GM18868 (cell line): ENCODE data around the gene NQO1.
"Not testable (repeated sequence)": the region's sequence is repeated elsewhere in the genome, so short reads cannot be mapped to it uniquely, and the experiment has no call there.

Experiments used
- ATAC-seq: cut with Tn5 transposase; IDR thresholded peaks from one replicate; pipeline ENCODE4 v1.9.1; 2021; ENCODE audit warnings: mild to moderate bottlenecking, moderate library complexity; ENCODE audit not compliant: unreplicated experiment

Gene NQO1

DNA sequence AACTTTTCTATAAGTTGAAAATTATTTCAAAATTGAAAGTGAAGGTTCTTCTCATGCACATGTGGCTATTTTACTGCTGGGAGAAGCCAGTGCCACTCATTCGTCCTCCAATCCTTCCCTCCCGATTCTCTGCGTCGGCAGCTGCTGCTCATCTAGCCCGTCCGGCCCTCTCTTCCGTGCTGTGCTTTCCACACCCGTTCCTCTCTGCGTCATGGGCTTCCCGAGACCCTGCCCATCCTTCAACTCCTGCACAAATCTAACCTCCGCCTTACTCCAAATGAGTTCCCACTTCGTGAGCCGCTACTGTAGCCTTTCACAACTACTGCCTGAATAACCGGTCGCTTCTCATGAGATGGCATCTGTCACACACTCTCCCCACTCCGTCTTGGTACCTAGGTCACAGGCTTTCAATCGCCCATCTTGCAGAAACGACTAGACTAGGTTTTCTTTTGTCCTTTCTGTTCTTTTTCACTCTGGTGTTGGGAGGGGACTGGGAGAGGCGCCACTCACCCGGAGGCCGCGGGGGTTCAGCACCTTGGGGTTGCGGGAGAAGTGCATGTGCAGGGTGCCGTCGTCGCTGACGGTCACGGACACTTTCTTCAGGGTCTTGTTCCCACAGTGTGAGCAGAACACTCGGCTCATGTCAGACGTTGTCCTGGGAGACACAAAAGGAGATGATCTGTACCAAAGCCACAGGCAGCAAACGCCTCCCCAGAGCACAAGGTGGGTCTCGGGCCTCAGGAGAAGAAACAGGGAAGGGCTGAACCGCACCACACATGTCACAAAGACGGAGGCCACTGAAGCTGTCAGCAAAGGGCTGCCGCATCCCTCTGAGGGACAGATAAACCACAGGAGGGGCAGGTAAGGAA lies 18.2 kb upstream of the NQO1 start:
- ATAC-seq: no peak

DNA sequence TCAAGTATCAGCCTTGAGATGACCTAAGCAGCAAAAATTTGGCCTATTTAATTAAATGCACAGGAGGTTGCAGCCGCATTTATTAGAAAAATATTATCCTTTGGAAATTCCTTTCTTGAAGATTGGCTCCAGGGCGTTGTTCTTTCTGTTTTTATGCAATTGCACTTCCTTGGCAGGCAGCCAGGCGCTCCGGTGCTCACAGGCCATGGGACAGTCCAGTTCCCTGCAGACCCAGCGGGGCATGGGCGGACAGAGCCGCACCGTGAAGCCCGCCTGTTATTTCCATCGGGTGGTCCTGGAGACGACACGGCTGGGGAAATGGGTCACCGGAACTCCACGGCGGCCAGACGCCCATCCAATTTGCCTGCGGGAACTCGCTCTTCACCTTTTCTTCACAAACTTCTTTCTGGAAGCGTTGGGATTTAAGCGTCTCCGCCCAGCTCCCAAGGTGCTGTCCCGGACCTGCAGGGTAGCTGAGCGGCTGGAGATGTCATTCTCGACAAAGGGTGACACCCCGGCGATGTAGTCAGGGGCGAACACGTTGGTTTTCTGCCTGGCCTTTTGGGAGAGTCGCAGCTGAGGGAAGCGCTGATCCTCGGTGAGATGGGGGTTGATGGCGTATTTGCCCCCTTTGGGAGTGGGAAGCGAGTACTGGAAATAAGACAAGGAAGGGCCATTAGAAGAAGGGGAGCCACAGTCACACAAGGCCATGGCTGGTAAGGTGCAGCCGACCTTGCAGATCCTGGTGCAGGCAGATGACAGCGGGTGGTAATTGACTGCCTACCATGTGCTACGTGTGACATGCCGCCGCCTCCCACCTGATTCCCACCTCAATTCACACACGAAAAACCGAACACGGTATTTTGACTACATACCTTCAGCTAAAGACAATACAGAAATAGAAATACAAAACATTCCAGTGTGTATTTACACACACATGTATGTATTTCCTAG lies 15.9 kb upstream of the NQO1 start:
- no peak for ATAC-seq

DNA sequence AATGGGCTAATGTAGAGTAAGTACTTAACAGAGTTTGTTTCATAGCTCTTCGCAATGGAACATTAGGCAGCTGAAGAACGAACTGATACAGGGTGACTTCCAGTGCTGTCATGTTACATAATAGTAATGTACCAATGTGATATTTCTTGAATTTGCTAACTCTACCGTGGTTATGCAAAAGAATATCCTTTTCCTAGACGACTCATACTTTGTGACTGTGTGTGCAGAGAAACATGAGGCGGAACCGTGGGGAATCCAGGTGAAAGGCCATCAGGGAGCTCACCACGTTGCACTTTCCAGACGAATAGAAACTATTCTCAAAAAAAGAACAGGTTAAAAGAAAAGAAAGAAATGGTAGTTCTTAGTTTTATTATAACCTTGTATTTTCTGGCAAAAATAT lies 15.2 kb upstream of the NQO1 start:
- ATAC-seq: no peak

DNA sequence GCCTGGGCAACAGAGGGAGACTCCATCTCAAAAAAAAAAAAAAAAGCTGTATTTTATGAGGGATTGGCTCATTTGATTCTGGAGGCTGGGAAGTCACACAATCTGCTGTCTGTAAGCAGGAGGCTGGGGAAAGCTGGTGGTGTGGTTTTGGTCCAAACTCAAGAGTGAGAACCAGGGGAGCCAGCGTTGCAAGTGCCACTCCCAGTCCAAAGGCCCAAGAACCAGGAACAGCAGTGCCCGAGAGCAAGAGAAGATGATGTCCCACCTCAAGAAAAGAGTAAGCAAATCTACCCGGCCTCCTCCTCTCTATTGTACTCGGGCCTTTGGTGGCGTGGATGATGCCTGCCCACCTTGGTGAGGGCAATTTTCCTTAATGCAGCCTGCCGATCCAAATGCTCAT lies 5.7 kb upstream of the NQO1 start:
- no peak for ATAC-seq

DNA sequence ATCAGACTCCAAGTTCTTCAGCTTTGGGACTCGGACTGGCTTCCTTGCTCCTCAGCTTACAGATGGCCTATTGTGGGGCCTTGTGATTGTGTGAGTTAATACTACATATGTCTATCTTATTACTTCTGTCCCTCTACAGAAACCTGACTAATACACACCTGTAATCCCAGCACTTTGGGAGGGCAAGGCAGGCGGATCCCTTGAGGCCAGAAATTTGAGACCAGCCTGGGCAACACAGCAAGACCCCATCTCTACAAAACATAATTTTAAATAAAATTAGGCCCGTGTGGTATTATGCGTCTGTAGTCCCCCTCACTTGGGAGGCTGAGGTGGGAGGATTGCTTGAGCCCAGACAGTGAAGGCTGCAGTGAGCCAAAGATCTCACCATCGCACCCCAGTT lies 4.9 kb upstream of the NQO1 start:
- ATAC-seq: not testable (repeated sequence)

DNA sequence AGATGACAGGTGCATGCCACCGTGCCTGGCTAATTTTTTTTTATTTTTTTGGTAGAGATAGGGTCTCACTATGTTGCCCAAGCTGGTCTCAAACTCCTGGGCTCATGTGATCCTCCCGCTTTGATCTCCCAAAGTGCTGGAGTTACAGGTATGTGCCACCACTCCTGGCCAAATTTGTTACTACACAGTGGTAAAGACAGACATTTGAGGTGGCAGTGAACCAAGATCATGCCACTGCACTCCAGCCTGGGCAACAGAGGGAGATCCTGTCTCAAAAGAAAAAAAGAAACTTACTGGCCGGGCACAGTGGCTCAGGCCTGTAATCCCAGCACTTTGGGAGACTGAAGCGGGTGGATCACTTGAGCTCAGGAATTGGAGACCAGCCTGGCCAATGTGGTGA lies 2.7 kb upstream of the NQO1 start:
- ATAC-seq: not testable (repeated sequence)

DNA sequence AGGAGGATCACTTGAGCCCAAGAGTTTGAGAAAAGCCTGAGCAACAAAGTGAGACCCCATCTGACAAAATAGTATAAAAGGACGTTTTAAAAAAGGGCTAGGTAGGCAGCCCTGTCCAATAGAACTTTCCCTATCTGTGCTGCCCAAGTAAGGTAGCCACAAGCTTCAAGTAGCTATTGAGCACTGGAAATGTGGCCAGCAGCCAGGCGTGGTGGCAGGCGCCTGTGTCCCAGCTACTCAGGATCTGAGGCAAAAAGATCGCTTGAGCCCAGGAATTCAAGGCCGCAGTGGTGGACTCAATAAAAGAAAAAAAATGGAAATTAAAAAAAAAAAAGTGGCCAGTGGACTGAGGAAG lies 1.5 kb upstream of the NQO1 start:
- no peak for ATAC-seq

DNA sequence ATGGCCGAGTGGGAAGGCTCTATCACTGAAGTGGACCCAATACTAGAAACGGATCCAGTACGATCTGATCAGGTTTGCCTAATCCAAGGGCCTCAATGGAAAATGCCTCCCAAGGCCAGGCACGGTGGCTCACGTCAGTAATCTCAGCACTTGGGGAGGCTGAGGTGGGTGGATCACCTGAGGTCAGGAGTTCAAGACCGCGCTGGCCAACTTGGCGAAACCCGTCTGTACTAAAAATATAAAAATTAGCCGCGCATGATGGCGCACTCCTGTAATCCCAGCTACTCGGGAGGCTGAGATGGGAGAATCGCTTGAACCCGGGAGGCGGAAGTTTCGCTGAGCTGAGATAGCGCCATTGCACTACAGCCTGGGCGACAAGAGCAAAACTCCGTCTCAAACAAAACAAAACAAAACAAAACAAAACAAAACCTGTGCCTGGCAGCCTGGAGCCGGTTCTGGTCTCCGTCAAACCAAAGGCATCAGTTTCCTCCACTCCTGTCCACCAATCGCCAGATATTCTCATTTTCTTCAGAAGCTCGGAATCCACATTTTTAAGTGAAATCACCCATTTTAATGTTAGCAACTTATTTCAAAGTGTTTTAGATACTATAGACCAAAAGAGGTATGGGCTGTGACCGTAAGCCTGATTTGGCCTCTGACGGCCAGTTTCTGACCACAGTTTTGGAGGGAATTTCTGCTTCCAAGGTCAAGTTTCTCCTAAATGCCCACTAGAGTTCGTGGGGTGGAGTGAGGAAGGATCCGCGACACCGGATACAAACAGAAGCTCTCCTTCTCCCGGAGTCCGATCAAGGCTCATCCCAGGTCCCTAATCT lies 664 bp downstream of the NQO1 start:
- no peak for ATAC-seq

DNA sequence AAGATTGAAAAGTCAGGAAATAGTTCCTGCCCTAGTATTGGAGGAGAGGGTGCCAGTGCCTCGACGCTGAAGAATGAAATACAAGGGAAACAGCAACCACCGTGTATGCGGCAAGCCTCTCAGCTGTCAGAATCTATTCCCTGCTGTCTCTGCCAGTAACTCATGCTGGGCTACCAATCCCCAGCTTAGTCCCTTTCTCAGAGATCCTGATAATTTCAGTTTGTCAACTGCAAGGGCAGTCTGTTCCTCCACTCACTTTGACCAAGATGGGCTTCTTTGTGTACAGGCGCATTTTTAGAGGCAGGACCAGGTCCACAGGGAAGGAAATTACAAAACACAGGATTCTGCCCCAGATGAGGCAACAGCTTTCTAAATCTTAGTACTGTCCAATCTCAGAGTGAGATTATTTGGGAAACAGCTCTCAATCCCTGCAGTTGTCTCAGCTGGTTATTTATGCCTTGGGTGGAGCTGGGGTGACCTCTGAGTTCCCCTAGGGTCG lies 1.3 kb downstream of the NQO1 start:
- ATAC-seq: no peak

DNA sequence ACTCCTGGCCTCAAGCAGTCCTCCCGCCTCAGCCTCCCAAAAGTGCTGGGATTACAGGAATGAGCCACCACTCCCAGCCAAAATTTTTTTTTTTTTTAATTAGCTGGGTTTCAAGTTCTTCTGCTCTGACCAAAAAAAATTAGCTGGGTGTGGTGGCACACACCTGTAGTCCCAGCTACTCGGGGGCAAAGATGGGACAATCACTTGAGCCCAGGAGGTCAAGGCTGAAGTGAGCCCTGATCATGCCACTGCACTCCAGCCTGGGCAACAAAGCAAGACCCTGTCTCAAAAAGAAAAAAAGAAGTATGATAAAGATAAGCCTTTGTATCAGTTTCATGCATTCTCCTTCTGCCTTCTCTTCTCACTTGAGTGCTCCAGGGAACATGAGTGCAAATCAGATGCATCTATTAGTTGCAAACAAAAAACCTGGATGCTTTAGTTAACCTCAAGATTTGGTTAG lies 1.9 kb downstream of the NQO1 start:
- no peak for ATAC-seq

DNA sequence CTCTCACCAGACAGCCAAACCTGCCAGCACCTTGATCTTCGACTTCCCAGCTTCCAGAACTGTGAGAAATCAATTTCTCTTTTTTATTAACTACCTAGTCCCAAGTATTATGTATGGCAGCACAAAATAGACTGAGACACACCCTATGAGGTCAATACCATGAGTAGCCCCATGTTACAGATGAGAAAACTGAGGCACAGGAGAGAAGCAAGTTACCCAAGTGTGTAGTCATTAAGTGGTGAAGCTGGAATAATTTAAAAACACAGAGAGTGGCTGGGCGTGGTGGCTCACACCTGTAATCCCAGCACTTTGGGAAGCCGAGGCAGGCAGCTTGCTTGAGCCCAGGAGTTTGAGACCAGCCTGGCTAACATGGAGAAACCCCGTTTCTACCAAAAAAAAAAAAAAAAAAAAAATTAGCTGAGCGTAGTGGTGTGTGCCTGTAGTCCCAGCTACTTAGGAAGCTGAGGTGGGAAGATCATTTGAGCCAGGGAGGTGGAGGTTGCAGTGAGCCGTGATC lies 4.9 kb downstream of the NQO1 start:
- no peak for ATAC-seq

DNA sequence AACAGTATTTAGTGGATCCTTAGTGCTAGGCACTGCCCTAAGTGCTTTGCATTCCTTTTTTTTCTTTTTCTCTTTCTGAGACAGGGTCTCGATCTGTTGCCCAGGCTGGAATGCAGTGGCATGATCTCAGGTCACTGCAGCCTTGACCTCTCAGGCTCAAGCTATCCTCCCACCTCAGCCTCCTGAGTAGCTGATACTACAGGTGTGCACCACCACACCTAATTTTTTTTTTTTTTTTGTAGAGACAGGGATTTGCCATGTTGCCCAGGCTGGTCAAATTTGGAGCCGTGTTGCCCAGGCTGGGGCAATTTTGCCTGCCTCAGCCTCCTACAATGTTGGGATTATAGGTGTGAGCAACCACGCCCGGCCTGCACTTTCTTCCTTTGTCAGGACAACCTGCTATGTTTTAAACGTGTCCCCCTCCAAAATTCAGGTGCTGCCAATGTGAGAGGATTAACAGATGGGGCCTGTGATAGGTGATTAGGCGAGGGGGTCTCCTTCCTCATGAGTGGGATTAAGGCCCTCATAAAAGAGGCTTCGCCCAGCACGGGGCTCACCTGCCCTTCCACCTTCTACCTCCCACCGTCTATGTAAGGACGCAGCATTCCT lies 5.4 kb downstream of the NQO1 start:
- ATAC-seq: no peak

DNA sequence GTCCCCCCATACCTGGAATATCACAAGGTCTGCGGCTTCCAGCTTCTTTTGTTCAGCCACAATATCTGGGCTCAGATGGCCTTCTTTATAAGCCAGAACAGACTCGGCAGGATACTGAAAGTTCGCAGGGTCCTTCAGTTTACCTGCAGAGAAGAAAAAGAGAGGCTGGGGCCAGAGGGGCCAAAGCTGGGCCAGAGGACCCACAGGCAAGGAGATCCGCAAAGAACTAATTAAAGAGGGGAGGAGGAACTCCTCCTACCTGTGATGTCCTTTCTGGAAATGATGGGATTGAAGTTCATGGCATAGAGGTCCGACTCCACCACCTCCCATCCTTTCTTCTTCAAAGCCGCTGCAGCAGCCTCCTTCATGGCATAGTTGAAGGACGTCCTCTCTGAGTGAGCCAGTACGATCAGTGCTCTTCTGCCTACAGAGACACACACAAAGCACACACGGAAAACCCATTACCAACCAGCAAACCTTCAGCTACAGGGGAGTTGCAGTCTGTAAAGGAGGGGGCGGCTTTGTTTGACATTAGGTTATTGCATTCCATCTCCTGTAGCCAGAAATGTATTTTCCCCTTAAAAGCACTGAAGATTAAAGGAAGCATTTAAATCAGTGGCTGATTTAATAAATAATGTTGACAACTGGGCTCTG lies 8.1 kb downstream of the NQO1 start:
- ATAC-seq: no peak

DNA sequence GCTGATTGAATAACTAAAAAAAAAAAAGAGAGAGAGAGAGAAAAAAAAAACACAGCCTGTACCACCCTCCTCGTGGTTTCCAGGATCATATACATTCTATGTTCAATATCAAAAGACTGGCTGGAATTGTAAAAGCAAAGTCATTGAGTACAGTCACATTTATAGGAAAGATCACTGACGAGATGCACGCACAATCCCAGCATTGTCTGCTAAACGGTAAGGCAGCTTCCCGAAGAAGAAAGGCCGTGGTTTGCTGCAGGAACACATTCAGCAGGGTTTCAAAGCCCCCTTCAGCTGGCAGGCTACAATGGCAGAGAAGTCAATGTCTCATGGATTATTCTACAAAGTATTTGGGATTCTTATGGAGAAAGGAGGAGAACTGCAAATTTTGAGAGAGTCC lies 9.3 kb downstream of the NQO1 start:
- ATAC-seq: no peak

DNA sequence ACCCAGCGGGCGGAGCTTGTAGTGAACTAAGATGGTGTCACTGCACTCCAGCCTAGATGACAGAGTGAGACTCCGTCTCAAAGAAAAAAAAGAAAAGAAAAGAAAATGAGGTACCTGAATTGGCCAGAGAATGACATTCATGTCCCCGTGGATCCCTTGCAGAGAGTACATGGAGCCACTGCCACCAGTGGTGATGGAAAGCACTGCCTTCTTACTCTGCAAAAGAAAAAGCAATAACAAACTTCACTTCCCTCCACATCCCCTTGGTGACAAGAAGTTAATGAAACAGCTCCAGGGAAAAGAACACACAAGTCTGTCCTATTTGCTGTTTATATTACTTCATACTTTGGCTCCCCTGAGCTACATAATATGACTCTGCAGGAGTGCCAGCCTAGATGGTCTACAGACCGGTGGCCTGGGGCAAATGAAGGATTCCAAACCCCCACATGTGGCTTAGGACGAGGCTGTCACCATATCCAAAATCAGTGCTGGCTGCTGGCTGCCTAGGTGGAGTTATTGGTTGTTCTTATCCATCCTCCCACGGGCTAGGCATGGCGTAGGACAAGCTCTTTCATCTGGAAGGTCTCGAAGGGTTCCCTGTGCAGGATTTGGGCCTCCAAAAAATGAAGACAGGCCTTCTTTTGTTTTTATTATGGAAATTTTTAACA lies 13.3 kb downstream of the NQO1 start:
- no peak for ATAC-seq

DNA sequence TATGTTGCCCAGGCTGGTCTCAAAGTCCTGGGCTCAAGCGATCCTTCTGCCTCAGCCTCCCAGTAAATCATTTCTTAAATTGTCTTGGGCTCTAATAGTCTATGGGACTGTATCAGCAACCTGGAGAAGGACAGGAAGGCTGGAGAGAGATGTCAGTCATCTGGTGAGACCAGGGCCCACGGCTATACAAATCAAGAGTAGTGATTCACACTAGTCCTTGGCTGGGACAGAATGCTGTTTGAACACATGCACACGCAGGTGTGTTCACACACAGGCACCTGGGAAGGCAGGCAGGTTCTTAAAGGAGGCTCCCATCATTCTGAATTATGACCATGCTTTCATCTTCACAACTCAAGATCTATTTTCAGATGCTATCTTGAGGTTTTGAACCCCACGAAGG lies 14.1 kb downstream of the NQO1 start:
- no peak for ATAC-seq

DNA sequence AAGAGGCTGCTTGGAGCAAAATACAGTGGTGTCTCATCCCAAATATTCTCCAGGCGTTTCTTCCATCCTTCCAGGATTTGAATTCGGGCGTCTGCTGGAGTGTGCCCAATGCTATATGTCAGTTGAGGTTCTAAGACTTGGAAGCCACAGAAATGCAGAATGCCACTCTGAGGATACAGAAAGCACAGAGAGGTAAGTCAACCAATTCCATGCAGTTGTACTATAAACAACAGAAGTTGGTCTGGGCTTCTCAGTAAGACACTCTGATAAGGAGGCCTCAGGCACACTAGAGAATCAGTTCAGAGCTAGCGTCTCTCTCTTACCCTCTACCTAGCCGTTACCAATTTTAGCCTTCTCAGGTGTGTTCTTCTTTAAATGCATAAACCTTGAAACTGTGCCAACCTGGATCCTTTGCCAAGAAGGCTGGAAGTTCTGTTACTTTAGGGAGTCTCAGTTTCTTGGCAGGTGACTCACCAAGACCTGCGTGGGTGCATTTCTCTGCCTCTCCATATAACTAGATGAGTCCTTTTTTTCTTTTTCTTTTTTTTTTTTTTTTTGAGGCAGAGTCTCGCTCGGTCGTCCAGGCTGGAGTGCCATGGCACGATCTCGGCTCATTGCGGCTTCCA lies 15.1 kb downstream of the NQO1 start:
- ATAC-seq: no peak

DNA sequence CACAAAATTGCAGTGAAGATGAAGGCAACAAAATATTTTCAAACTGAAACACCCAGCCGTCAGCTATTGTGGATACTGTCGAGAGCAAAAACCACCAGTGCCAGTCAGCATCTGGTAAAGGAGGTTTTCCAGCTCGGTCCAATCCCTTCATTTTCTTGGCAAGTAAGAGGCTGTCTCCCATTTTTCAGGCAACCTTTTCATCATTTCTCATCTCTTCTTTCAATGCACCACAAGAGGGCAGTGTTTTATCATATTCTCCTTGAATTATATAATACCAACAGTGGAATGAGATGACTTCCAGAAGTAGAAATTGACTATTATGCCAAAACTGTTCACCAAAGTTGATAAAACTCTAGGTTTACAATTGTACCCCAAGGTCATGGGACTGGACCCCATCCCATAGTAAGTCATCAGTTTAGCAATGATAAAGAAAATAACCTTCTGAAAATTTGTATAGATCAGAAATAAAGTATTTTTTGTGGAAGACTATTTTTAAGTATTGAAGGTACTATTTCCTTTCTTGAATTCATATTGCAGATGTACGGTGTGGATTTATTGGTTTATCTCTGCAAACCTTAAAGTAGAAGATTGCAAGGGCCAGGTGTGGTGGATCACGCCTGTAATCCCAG lies 16.8 kb downstream of the NQO1 start:
- no peak for ATAC-seq
